GM12878 (cell line): ENCODE measurements around the gene ADAMTS2.

Source experiments
- CTCF ChIP-seq, 3 experiments: IDR thresholded peaks in 2 of 3; conservative IDR thresholded peaks in 1 of 3; 2 replicates each; pipeline ENCODE4 v1.5.1; 2011; ENCODE audit warnings: low read depth in 3 of 3, low read length in 3 of 3, mild to moderate bottlenecking in 3 of 3, control low read depth in 2 of 3, moderate library complexity in 2 of 3, inconsistent platforms in 1 of 3, mixed read lengths in 1 of 3; ENCODE audit not compliant: control insufficient read depth in 2 of 3, insufficient read depth in 1 of 3; ENCODE audit errors: extremely low read depth in 1 of 3
- FOS ChIP-seq: IDR thresholded peaks from 3 replicates; pipeline ENCODE4 v1.6.1; 2011; ENCODE audit warnings: borderline replicate concordance; ENCODE audit not compliant: insufficient read length; ENCODE audit errors: extremely low read depth
- HDAC6 ChIP-seq: fragments of 200-600 bp; sonication (generic); IDR thresholded peaks from one replicate; pipeline ENCODE4 v1.8.0; 2017; ENCODE audit warnings: antibody characterized with exemption; ENCODE audit not compliant: unreplicated experiment
- ZNF217 ChIP-seq: fragments of 450-650 bp; IDR thresholded peaks from 2 replicates; pipeline ENCODE4 v1.6.1; 2017; ENCODE audit warnings: antibody characterized with exemption, mild to moderate bottlenecking
- TF ChIP-seq, protein P1 (sequence below): IDR thresholded peaks from 2 replicates; pipeline ENCODE4 v1.6.1; 2012; ENCODE audit warnings: low read depth, low read length, improper control_type of control experiment

DNA sequence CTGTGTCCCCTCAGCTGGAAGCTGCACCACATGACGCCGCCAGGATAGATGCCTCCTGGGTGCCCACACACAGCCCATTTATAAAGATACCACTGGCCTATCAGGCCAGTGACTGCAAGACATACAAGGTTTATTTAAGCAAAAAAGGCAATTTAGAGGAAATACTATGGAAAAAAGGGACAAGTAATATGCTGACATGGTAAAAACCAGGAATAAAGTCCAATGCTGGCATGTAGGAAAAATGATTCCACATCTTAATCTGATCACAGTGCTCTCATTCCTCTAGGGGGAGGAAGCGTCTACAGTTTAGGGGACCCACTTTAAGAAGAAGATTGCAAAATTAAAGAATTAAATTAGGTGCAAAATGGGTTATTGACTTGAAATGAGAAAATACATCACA is 205.0 kb downstream of the ADAMTS2 start:
- TF ChIP-seq FOS (no peak), HDAC6 (no peak), ZNF217 (no peak), CTCF (IDR thresholded peaks at IDR 0.05 in 2 of 3, conservative IDR thresholded peaks at IDR 0.05 in 1 of 3; ENCODE audit: control insufficient read depth in 2 of 3, extremely low read depth in 1 of 3, insufficient read depth in 1 of 3, low read depth in 3 of 3, low read length in 3 of 3) (no peak)
- TF ChIP-seq, protein P1, sequence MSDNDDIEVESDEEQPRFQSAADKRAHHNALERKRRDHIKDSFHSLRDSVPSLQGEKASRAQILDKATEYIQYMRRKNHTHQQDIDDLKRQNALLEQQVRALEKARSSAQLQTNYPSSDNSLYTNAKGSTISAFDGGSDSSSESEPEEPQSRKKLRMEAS, result no peak
